UCSD-AML1 (cell line): ENCODE measurements around the gene TRIM10.
"Not testable (repeated sequence)": the region's sequence is repeated elsewhere in the genome, so short reads cannot be mapped to it uniquely, and the experiment has no call there.

Source experiments
- DNase-seq: peaks from one replicate; lab custom pipeline; 2025; ENCODE audit not compliant: unreplicated experiment; lab: John Stamatoyannopoulos, UW

Gene TRIM10

DNA sequence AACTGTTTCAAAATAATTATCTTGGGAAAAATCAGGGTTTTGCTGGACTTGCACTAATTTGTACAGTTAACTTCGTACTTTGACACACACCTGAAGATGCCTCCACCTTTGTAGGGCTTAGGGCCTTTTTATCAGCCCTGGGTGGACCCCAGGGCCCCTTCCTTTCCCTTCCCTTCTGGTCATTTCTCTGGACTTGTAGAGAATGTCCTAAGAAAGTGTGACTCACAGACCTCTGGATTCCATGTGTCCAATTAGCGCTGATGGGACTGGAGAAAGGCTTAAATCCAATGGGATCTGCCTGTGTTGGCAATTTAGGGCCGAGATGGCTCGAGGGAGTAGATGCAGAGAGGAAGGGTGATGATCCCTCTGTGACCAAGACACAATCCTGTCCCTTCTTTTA, 11.7 kb upstream of the TRIM10 start:
- DNase-seq: no peak

DNA sequence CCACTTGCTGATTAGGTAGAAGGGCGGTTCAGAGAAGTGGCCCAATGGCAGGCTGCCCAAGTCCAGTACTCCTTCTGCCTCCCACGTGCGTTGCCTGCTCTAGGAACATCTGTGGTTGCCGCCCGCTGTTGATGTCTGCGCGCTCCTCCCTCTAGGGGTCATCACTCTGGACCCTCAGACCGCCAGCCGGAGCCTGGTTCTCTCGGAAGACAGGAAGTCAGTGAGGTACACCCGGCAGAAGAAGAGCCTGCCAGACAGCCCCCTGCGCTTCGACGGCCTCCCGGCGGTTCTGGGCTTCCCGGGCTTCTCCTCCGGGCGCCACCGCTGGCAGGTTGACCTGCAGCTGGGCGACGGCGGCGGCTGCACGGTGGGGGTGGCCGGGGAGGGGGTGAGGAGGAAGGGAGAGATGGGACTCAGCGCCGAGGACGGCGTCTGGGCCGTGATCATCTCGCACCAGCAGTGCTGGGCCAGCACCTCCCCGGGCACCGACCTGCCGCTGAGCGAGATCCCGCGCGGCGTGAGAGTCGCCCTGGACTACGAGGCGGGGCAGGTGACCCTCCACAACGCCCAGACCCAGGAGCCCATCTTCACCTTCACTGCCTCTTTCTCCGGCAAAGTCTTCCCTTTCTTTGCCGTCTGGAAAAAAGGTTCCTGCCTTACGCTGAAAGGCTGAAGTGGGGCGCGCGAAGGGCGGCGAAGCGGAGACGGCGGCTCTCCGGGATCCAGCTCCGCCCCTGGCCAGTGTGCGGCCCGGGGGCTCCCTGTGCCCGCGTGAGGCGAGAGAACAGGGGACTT, 10.9 kb upstream of the TRIM10 start:
- no peak for DNase-seq

DNA sequence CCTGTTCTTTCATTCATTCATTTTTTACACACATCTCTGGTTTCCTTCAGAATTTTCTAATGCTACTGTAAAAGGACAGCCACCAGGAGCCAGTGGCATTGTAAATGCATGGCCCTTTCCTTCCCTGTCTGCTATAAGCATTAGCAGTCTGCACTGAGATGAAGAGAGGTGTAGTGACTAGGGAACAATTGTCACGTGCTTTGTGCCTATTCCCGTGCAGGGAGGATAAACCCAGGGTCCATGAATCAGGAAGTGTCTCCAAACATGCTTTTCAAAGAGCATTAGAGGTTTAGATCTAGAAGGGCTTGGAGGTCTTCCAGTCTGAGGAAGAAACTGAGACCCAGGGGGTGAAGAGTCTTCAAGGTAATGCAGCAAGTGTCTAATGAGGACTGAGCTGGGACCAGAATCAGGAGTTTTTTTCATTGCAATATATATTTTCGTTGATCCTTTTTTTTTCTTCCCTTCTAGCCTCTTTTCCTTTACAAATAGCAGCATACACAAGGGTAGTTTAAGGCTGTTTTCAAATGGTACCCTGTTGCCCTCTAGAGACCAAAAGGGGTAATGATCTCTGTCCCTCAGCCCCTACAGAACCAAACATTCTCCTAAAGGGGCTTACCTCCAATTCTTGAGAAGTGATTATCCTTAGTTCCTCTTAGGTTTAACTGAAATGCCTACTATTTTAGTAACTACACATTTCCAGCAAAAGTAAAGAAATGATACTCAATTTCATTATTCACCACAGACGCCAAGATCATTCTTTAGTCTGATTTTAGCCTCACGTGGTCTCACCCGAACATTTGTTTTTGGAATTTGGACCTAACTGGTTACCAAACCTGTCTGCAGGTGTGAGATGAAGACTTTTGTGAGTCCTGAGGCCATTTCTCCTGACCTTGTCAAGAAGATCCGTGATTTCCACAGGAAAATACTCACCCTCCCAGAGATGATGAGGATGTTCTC, 8.9 kb upstream of the TRIM10 start:
- DNase-seq: no peak

DNA sequence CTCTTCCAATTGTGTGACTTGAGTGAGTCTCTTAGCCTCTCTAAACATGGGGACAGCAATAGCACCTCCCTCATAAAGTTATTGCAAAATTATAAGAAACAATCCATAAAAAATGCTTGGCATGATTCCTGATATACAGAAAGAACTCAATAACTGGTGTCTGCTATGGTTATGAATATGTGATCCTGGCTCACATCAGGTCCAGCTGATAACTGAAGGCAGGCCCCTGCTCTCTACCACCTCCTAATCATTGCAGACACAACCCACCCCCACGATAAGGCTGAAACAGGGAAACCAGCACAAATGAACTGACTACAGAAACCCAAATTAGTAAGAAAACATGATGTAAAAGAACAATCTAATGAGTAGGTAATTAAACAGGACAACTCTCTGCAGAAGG, 7.7 kb upstream of the TRIM10 start:
- no peak for DNase-seq

DNA sequence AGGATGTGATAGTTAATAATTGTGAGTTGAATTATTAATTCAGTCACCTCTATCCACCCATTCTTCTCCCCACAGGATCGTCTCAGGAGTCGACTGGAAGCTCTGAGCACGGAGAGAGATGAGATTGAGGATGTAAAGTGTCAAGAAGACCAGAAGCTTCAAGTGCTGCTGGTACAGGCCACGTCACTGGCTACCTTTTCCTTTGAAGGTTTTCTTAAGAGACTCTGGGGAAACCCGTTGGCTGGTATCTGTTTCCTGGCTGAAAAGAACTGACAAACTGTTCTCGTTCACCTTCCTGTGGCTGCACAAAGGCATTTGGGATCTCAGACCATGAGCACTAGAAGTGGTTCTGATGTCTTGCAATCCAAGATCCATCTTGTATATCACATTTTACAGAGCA, 6.1 kb upstream of the TRIM10 start:
- no peak for DNase-seq

DNA sequence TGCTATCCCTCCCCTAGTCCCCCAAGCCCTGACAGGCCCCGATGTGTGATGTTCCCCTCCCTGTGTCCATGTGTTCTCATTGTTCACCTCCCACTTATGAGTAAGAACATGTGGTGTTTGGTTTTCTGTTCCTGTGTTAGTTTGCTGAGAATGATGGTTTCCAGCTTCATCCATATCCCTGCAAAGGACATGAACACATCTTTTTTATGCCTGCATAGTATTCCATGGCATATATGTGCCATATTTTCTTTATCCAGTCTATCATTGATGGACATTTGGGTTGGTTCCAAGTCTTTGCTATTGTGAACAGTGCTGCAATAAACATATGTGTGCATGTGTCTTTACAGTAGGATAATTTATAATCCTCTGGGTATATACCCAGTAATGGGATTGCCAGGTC, 4.2 kb upstream of the TRIM10 start:
- not testable (repeated sequence) for DNase-seq

DNA sequence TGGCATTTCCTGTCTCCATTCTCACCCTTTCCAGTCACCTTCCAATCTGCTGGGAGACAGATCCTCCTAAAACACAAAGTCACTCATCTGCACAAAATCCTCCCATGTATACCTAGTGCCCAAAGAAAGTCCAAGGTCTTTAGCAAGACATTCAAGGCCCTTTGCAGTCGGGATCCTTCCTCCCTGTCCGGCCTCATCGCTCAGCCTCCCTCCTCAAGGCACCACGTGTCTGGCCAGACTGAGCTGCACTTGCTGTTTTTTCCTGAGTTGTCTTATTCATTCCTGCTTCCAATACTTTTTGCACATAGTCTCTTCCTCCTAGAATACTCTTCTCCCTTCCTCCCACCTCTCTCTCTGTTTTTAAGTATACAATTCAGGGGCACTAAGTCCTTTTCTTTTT, 3.7 kb upstream of the TRIM10 start:
- no peak for DNase-seq

DNA sequence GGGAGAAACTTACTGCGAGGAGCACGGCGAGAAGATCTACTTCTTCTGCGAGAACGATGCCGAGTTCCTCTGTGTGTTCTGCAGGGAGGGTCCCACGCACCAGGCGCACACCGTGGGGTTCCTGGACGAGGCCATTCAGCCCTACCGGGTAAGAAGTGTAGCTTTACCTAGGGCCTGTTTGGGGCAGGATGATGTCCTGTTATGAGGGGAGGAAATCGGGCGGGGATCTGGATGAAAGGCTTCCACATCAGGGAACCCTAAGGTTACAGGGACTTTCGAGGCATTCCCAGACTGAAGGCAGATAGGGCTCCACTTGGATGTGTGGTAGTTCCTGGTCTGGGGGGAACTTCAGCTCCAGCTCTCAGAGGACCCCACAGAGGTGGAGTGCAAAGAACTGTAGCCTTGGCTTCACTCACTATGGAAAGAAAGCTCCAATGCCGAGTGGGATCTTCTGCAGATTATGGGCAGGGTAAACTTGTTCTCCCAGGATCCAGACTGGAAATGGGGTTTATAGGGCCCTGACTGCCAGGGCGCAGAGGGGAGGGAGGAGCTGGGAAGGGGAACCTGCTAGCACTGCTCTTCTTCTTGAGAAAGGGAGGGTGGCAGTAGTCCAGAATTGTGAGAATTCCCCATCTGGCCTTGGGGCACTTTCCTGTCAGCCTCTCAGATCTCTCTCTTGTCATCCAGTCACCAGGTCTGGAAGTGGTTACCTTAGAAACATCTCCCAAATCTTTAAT, 3.1 kb upstream of the TRIM10 start:
- DNase-seq: no peak

DNA sequence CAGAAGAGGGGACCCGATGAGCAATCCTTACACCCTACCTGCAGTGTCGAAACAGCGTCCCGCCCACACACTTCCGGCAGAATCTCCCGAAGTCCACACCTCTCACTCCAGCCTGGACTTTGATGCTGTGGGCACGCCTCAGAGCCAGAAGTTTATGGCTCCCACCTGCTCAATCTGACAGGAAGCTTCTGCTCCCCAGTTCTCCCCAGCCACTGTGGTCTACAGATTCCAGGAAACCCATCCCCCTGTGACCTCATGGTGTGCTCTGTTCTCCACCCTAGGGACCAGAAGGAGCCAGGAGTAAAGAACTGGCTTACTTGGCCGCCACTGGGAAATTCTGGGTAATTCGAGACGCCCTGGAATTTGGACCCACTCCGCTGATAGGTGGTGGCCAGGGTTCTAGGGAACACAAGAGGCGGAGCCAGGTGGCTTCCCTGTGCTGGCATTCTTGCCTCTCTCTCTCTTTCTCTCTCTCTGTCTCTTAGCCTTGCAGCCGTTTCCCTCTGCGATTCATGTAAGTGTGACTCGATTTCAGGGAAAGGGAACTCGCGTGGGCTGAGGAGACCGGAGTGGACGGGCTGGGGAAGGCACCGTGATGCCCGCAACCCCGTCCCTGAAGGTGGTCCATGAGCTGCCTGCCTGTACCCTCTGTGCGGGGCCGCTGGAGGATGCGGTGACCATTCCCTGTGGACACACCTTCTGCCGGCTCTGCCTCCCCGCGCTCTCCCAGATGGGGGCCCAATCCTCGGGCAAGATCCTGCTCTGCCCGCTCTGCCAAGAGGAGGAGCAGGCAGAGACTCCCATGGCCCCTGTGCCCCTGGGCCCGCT, 2.3 kb upstream of the TRIM10 start, which contains the start of gene TRIM15:
TRIM15 (plus strand) TSS at position 457 of the 828 bp plus-strand sequence; CDS start at position 596, 139 bp downstream.
- DNase-seq: peak; percentile 43

DNA sequence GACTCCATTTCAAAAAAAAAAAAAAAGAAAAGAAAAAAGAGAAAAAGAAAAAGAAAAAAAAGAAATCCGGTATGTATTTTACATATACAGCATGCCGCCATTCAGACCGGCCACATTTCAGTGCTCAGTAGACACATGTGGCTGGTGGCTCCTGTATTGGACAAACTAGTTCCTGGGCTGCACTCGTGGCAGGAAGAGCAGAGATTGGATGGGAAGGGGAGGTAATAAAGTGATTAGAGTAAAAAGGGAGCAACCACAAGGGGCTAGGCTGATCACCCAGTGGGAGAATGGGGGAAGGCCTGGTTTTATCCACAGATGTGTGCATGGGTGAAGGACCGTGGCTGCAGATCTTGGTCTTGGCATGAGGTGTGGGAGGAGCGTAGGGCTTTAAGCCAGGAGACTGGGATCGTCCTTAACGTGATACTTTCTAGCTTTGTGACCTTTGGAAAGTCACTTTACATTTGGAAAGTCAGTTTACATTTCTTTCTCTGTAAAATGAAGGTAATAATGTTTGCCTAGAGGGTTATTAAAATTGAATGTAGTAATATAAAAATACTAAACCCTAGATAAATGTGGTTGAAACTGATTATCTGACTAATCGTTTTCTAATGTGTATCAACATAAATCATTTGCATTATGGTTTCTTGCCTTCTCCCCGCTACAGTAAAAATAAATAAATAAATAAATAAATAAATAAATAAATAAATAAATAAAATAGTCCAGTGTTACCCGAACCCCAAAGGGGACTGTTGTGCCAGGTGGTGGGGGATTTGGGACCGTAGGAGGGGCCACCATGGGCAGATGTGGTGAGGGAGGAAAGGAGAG, 1.5 kb upstream of the TRIM10 start:
- no peak for DNase-seq

DNA sequence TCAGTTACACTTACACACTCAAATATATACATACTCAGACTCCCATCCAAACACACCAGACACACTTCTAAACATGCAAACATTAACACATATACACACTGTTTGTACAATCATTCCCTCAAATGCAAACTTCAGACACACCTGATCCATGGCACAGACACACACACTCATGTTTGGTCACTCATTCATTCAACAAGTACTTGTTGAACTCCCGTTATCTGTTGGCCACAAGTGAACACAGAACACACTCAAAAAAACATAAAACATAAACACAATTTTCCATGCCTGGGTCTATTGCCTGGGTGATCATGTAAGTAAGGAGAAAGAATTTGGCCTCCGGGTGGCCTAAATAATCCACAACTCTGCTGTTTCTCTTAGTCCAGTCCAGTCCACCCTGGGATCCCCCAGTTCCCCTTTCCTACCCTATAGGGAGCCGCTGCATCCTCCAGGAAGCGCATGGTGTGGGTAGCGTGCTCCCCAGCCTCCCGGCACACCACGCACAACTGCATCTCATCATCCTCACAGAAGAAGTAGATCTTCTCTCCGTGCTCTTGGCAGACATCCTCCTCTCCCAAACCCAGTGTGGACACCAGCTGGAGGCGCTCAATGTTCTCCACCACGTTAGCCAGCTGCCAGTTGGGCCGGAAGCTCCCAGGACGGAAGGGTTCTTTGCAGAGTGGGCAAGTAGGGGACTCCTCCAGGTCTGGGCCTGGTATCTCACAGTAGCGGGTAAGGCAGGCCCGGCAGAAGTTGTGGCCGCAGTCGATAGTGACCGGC, 815 bp downstream of the TRIM10 start:
- no peak for DNase-seq

DNA sequence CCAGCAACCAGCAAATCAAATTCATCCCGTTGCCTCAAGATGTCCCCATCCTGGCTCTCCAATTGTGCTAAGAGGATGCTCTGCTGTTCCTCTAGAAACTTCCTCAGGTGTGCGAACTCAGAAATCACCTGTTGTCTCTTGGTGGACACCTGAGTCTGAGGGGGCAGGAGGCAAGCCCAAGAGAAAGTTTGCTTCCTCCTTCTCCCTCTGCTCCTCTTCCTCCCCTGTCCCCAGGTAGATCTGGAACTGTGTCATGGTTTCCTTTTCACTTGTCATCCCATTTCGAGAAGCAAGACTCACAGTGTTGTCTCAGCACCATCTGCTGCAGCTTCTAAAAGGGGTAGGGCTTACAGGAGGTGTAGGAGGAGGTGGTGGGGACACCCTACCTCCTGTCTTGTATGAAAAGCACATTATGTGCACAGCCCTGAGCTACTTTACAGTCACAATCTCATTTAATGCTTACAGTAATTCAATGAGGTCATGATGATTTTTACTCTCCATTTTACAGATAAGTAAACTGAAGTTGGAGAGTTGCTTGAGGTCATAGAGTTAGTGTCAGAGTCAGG, 2.5 kb downstream of the TRIM10 start:
- no peak for DNase-seq

DNA sequence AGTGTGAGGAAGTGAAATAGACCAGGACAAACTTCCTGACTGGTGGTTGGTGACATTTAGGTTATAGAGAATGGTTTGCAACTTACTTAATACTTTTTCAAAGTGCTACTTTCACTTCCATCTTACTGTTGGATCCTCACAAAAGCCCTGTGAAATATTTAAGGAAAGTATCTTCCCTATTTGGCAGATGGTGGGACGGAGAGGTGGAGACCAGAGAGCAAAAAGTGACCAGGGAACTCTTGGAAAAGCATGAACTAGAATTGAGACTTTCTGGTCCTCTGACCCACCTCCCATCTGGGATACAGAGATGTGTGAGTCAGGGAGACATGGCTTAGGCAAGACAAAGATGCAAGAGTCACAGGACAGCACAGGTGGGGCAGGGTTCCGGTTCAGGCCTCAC, 3.0 kb downstream of the TRIM10 start:
- no peak for DNase-seq

DNA sequence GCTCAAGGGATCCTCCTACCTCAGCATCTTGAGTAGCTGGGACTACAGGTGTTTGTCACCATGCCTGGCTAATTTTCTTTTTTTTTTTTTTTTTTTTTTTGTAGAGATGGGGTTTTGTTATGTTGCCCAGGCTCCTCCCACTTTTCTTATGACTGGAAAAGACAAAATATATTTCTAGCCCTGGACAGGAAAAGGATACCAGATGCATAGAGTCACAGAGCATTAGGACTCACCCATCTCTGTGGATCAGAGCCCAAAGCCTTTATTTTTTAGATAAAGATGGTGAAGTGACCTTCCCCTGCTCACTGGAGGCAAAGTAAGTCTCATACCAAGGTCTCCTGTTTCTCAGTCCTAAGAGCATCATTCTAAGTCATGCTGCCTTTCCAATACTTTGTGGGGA, 3.4 kb downstream of the TRIM10 start:
- DNase-seq: no peak

DNA sequence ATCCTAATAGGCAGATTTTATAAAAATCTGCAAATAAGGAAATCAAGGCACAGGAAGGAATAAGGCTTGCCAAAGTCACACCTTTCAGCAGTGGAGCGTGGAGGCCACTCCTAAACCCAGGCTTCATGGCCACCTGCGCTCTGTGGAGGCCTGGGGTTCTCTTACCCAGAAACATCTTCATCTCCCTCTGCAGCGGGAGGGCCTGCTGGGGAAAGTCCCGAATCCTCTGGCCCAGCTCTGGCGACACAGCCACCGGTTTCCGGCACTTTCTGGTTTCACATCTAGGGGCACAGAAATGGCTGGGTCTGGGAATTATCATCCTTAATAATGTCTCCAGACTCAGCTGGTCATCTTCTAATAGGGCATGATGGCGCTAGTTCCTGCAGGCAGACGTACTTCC, 4.2 kb downstream of the TRIM10 start:
- DNase-seq: no peak

DNA sequence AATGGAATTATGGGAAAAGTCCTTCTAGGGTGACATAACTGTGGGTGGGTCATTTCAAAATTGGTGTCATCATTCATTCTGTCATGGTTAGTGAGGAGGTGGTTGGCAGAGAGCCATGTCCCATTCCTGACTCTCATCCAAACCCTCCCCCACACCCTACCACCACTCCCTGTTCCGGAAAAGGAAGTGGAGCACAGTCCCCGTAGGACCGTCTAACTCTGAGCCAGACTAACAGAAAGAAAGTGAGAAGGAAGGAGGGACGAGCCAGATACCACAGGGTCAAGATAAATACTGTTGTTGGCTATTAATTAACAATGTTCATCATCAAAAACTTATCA, 4.8 kb downstream of the TRIM10 start:
- DNase-seq: peak; percentile 52

DNA sequence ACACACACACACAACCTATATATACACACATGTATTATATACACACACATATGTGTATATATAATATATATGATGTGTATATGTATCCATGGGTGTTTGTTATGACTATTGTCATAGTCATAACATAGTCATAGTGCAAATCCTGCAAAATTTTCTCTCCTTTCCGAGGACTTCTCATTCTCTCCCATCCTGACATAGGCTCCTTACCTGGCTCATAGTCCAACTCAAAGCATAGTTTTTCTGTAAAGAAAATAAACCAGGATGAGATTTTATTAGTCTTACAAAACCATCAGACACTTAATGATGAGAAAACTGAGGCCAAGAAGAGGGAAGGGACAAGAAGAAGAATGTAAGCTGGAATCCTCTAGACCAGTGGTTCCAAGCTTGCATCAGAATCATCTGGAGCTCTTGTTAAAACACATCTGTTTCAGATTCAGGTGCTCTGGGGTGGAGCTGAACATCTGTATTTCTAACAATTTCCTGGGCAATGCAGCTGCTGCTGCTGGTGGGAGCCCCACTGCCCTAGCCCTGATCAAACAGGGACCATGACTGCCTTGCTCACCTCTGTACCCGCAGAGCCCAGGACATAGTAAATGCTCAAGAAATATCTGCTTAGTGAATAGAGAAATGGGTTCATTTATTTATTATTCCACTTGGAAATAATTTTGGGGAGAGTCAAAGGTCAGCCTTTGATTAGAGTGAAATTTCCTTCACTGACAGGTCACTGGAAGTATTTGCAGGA, 5.3 kb downstream of the TRIM10 start:
- DNase-seq: no peak
